Neural progenitor cell (in vitro differentiated cells): ENCODE results near the gene LPCAT3. TPM values are rescaled to one million over a fixed set of nuclear protein-coding genes. Genes with fewer than 3 reads are reported as not detected.
A peak's percentile ranks its signal among the peaks of the same experiment; 100 is the strongest.

Experiments
- DNase-seq: peaks from one replicate; pipeline ENCODE4 v3.0.0-alpha.2; 2016; ENCODE audit warnings: low spot score
- H2AFZ ChIP-seq: fragments of 200-600 bp; sonication (generic); replicated peaks from 2 replicates; pipeline ENCODE4 v1.6.1; 2016; ENCODE audit warnings: antibody characterized with exemption
- H3F3A ChIP-seq: fragments of 200-600 bp; sonication (generic); 2 replicates; pipeline ENCODE4 v1.6.1; 2016; ENCODE audit warnings: antibody characterized with exemption, low read depth
- H3K27ac ChIP-seq: fragments of 200-600 bp; sonication (generic); 2 replicates; pipeline ENCODE4 v1.5.1; 2016; ENCODE audit warnings: mild to moderate bottlenecking
- H3K27me3 ChIP-seq: fragments of 200-600 bp; sonication (generic); 2 replicates; pipeline ENCODE4 v1.6.1; 2016; ENCODE audit warnings: mild to moderate bottlenecking, moderate library complexity
- H3K36me3 ChIP-seq: fragments of 200-600 bp; sonication (generic); 2 replicates; pipeline ENCODE4 v1.5.1; 2016
- H3K4me1 ChIP-seq: fragments of 200-600 bp; sonication (generic); 2 replicates; pipeline ENCODE4 v1.6.1; 2016; ENCODE audit warnings: mixed run types
- H3K4me2 ChIP-seq: fragments of 200-600 bp; sonication (generic); 2 replicates; pipeline ENCODE4 v1.6.1; 2016
- H3K4me3 ChIP-seq: fragments of 200-600 bp; sonication (generic); 2 replicates; pipeline ENCODE4 v1.5.1; 2016
- H3K79me2 ChIP-seq: fragments of 200-600 bp; sonication (generic); 2 replicates; pipeline ENCODE4 v1.6.1; 2016; ENCODE audit warnings: low read depth
- H3K9ac ChIP-seq: fragments of 200-600 bp; sonication (generic); 2 replicates; pipeline ENCODE4 v1.6.1; 2016
- H3K9me3 ChIP-seq: fragments of 200-600 bp; sonication (generic); 2 replicates; pipeline ENCODE4 v1.5.1; 2016; ENCODE audit warnings: low read depth
- H4K20me1 ChIP-seq: fragments of 200-600 bp; sonication (generic); 2 replicates; pipeline ENCODE4 v1.6.1; 2016; ENCODE audit warnings: low read depth
- H3K27ac Mint-ChIP-seq: 3 replicates; pipeline ENCODE4 v1.8.0; 2021; ENCODE audit warnings: mixed read lengths
- H3K27me3 Mint-ChIP-seq: 2 replicates; pipeline ENCODE4 v1.8.0; 2022; ENCODE audit warnings: low read depth, mild to moderate bottlenecking, inconsistent platforms, moderate library complexity, mixed read lengths; ENCODE audit not compliant: insufficient read depth
- H3K36me3 Mint-ChIP-seq: 3 replicates; pipeline ENCODE4 v1.8.0; 2021; ENCODE audit warnings: mixed read lengths
- H3K4me1 Mint-ChIP-seq: 3 replicates; pipeline ENCODE4 v1.8.0; 2021; ENCODE audit warnings: mixed read lengths
- H3K4me3 Mint-ChIP-seq: 3 replicates; pipeline ENCODE4 v1.8.0; 2021; ENCODE audit warnings: mild to moderate bottlenecking, moderate library complexity, mixed read lengths
- H3K9me3 Mint-ChIP-seq: 3 replicates; pipeline ENCODE4 v1.8.0; 2020; ENCODE audit warnings: mixed read lengths
- EZH2 ChIP-seq: fragments of 200-600 bp; sonication (generic); IDR thresholded peaks from 2 replicates; pipeline ENCODE4 v1.6.1; 2017; ENCODE audit warnings: antibody characterized with exemption, mild to moderate bottlenecking, moderate library complexity
- EZH2phosphoT487 ChIP-seq: fragments of 200-600 bp; sonication (generic); IDR thresholded peaks from 2 replicates; pipeline ENCODE4 v1.6.1; 2017; ENCODE audit warnings: antibody characterized with exemption
- microRNA counts: library from miRNA; unstranded; fragments of <30 nt; microRNA quantifications from one replicate; lab custom pipeline; 2016
- microRNA-seq: library from miRNA; unstranded; fragments of <30 nt; microRNA quantifications from one replicate; pipeline ENCODE4, GENCODE V29; 2016
- small RNA-seq: library from RNA; depleted of rRNA; stranded (forward); fragments of <200 nt; gene quantifications from one replicate; pipeline ENCODE3, GENCODE V24; 2015
- total RNA-seq: library from RNA; depleted of rRNA; stranded (reverse); fragments of >200 nt; gene quantifications from 2 replicates; pipeline ENCODE4 v1.2.3, GENCODE V29; 2015; ENCODE audit warnings: low replicate concordance
- TF ChIP-seq, protein P1 (sequence below): fragments of 200-600 bp; sonication (generic); IDR thresholded peaks from 2 replicates; pipeline ENCODE4 v1.5.1; 2017; ENCODE audit warnings: antibody characterized with exemption, mild to moderate bottlenecking

Gene LPCAT3
- total RNA-seq, 1 donor from 2014 or later = 18.1 TPM

DNA sequence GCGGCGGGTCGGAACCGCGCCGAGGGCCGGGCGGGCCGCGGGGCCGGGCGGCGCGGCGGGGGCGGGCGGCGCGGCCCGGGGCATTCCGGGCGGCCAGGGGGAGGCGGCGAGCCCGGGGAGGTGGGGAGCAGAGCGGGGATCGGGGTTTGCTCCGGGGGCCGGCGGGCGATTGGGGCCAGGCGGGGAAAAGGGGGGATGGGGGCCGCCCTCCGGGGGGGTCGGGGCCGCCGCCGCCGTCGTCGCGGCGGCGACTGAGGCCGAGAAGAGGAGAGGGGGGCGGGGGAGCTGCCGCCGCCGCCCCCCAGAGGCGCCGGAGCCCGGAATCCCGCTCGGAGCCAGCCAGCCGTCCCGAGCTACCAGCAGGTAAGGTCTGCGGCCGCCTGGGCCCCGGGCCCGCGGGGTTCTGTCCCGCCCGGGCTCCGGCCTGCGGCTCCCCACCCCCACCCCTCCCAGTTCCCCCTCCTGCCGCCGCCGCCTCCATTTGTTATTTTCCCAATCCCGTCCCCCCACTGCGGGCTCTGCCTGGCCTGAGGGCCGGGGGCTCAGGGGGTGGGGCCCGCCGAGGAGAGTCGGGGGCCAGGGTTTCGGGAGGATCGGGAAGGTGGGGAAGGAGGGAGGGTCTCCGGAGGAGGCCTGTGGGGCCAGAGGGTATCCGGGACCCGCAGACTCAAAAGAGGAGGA, 90.1 kb downstream of the LPCAT3 start:
- peaks cover 68% of the 10 kb centered on the region for H3K79me2 ChIP-seq
- Mint-ChIP-seq H3K4me3 (peak overlapping the region; percentile 98), H3K36me3 (peaks cover 16% of the 10 kb centered on the region), H3K27ac (peak overlapping the region; percentile 80), H3K27me3 (peaks cover 11% of the 10 kb centered on the region), H3K9me3 (no peaks in the 10 kb centered on the region), H3K4me1 (peaks cover 73% of the 10 kb centered on the region)
- no peak overlapping the region for H3K27ac ChIP-seq
- no peaks in the 10 kb centered on the region for H3K27me3 ChIP-seq
- peaks cover 51% of the 10 kb centered on the region for H4K20me1 ChIP-seq
- H3K36me3 ChIP-seq = no peaks in the 10 kb centered on the region
- no peaks in the 10 kb centered on the region for H3K9me3 ChIP-seq
- H3K4me2 ChIP-seq = peak overlapping the region; percentile 85
- H3K4me3 ChIP-seq = peak overlapping the region; percentile 91
- H3K9ac ChIP-seq = peak overlapping the region; percentile 85
- no peak overlapping the region for H2AFZ ChIP-seq
- H3K4me1 ChIP-seq = peaks cover 40% of the 10 kb centered on the region
- H3F3A ChIP-seq = peaks cover 53% of the 10 kb centered on the region
- TF ChIP-seq EZH2phosphoT487 (no peak), EZH2 (no peak)
- TF ChIP-seq, protein P1, sequence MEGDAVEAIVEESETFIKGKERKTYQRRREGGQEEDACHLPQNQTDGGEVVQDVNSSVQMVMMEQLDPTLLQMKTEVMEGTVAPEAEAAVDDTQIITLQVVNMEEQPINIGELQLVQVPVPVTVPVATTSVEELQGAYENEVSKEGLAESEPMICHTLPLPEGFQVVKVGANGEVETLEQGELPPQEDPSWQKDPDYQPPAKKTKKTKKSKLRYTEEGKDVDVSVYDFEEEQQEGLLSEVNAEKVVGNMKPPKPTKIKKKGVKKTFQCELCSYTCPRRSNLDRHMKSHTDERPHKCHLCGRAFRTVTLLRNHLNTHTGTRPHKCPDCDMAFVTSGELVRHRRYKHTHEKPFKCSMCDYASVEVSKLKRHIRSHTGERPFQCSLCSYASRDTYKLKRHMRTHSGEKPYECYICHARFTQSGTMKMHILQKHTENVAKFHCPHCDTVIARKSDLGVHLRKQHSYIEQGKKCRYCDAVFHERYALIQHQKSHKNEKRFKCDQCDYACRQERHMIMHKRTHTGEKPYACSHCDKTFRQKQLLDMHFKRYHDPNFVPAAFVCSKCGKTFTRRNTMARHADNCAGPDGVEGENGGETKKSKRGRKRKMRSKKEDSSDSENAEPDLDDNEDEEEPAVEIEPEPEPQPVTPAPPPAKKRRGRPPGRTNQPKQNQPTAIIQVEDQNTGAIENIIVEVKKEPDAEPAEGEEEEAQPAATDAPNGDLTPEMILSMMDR = no peak
- peak; percentile 48 for DNase-seq

DNA sequence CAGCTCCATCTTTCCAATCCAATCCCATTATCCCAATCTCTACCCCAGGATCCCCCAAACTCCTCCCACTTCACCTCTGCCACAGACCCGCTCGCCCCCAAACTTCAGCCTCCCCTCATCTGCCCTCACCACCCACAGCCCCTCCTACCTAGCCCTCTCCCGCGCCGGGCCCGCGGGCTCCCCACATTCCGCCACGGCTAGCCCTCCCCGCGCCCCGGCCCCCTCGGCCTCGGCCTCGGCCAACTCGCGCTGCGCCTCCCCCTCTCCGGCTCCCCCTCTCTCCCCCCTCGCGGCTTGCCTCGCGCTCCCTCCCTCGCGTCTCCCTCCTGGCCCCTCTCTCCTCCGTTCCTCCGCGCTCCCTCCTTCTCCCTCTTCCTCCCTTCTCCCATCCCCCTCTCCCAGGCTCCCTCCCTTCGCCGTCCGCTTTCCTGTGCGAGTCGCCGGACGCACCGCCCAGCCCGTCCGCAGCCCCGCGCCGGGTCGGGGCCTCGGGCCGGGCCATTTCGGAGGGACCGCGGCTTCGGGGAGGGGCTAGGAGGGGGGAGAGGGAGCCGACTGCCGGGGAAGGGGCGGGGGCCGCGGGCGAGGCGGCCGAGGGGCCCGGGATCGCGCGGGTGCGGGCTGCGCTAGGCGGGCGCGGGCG, 90.8 kb downstream of the LPCAT3 start, which contains the start of gene ATN1:
TSS of gene ATN1 (plus strand) at position 581 of the 643 bp plus-strand sequence. CDS start 6,043 bp downstream, outside the sequence.
- Mint-ChIP-seq H3K4me3 (peak within 1 kb of the TSS; percentile 98), H3K9me3 (no peaks in the 10 kb centered on the region), H3K36me3 (peaks cover 16% of the 10 kb centered on the region), H3K27ac (peak within 1 kb of the TSS; percentile 97), H3K27me3 (peaks cover 14% of the 10 kb centered on the region), H3K4me1 (peaks cover 76% of the 10 kb centered on the region)
- H4K20me1 ChIP-seq = peaks cover 44% of the 10 kb centered on the region
- peak; percentile 84 for DNase-seq
- no peaks in the 10 kb centered on the region for H3K36me3 ChIP-seq
- peak within 1 kb of the TSS; percentile 85 for H3K4me2 ChIP-seq
- H2AFZ ChIP-seq = no peak within 1 kb of the TSS
- TF ChIP-seq, protein P1 = no peak
- TF ChIP-seq EZH2 (no peak), EZH2phosphoT487 (no peak)
- H3K9ac ChIP-seq = peak within 1 kb of the TSS; percentile 85
- peak within 1 kb of the TSS; percentile 91 for H3K4me3 ChIP-seq
- H3K4me1 ChIP-seq = peaks cover 40% of the 10 kb centered on the region
- H3F3A ChIP-seq = peaks cover 53% of the 10 kb centered on the region
- H3K79me2 ChIP-seq = peaks cover 61% of the 10 kb centered on the region
- no peaks in the 10 kb centered on the region for H3K27me3 ChIP-seq
- peak within 1 kb of the TSS; percentile 87 for H3K27ac ChIP-seq
- H3K9me3 ChIP-seq = no peaks in the 10 kb centered on the region

MicroRNA genes within 50 kb of the gene (microRNA counts, 767-probe panel; counts per million panel counts)
- microRNA hsa-miR-141-3p (lab: Ali Mortazavi, UCI) (460 counts per million, percentile 90 among the panel's probes with 10 or more counts), microRNA hsa-miR-200c-3p (lab: Ali Mortazavi, UCI) (6,526 counts per million, percentile 92 among the panel's probes with 10 or more counts)

Small RNA genes within 50 kb of the gene (microRNA-seq; reads per million reads assigned to microRNA genes)
- gene MIR141 (39.6 reads per million, percentile 65 among the genes with 10 or more reads in this experiment), gene MIR200C (572 reads per million, percentile 90 among the genes with 10 or more reads in this experiment)

Small RNA genes within 50 kb of the gene (small RNA-seq; reads per million reads assigned to genes)
- not detected for gene AC006512.1
- 0.64 reads per million, percentile 65 among the genes with 10 or more reads in this experiment for gene MIR141
- 0.89 reads per million, percentile 75 among the genes with 10 or more reads in this experiment for gene MIR200C
- not detected for gene RNU7-1
- 0.66 reads per million, percentile 66 among the genes with 10 or more reads in this experiment for gene SCARNA12

Other genes with a start within 250 kb of the LPCAT3 start
- gene LAG3, start 246.0 kb downstream of the LPCAT3 start, total RNA-seq = 0.45 and 2.9 TPM in 2 replicates
- gene CD4, start 228.9 kb downstream of the LPCAT3 start, total RNA-seq = 2.0 and 2.5 TPM in 2 replicates
- 10.0 and 27.6 TPM in 2 replicates for gene GPR162, start 196.7 kb downstream of the LPCAT3 start, total RNA-seq
- 14.1 and 52.6 TPM in 2 replicates for gene P3H3, start 190.1 kb downstream of the LPCAT3 start, total RNA-seq
- 2.7 and 7.6 TPM in 2 replicates for gene GNB3, start 177.6 kb downstream of the LPCAT3 start, total RNA-seq
- 62.1 and 73.5 TPM in 2 replicates for gene CDCA3, start 167.2 kb downstream of the LPCAT3 start, total RNA-seq
- gene USP5, start 166.3 kb downstream of the LPCAT3 start, total RNA-seq = 60.9 and 101 TPM in 2 replicates
- gene TPI1, start 150.9 kb downstream of the LPCAT3 start, total RNA-seq = 1,038 and 1,695 TPM in 2 replicates
- 0.65 and 6.6 TPM in 2 replicates for gene SPSB2, start 145.2 kb downstream of the LPCAT3 start, total RNA-seq
- gene LRRC23, start 113.7 kb downstream of the LPCAT3 start, total RNA-seq = 4.1 and 5.2 TPM in 2 replicates
- 82.2 and 136 TPM in 2 replicates for gene ENO2, start 103.9 kb downstream of the LPCAT3 start, total RNA-seq
- 8.9 and 28.7 TPM in 2 replicates for gene ATN1, start 90.5 kb downstream of the LPCAT3 start, total RNA-seq
- not detected in 2 replicates for gene RNU7-1, start 74.7 kb downstream of the LPCAT3 start, total RNA-seq
- gene C12orf57, start 74.5 kb downstream of the LPCAT3 start, total RNA-seq = 314 and 399 TPM in 2 replicates
- gene PTPN6, start 67.1 kb downstream of the LPCAT3 start, total RNA-seq = 4.4 and 6.0 TPM in 2 replicates
- 214 and 291 TPM in 2 replicates for gene PHB2, start 47.8 kb downstream of the LPCAT3 start, total RNA-seq
- 27.3 and 32.0 TPM in 2 replicates for gene EMG1, start 47.6 kb downstream of the LPCAT3 start, total RNA-seq
- 0.56 and 2.1 TPM in 2 replicates for gene C1S, start 42.2 kb upstream of the LPCAT3 start, total RNA-seq
- 3.3 and 8.8 TPM in 2 replicates for gene C1R, start 74.0 kb upstream of the LPCAT3 start, total RNA-seq
- gene C1RL, start 90.7 kb upstream of the LPCAT3 start, total RNA-seq = 18.3 and 32.2 TPM in 2 replicates
- gene RBP5, start 110.4 kb upstream of the LPCAT3 start, total RNA-seq = not detected in 2 replicates
- gene CLSTN3, start 111.9 kb upstream of the LPCAT3 start, total RNA-seq = 24.0 and 36.9 TPM in 2 replicates
- gene PEX5, start 171.2 kb upstream of the LPCAT3 start, total RNA-seq = 20.2 and 46.1 TPM in 2 replicates